ENCODE measurements around the gene POLD3.

GRCh38 chr11:74672332-74672955 is 80.1 kb downstream of the POLD3 start:
- no peak for TF ChIP-seq CTCF (IDR thresholded peaks at IDR 0.05; ENCODE audit: low read depth, low read length)
- TF ChIP-seq EZH2phosphoT487 (IDR thresholded peaks at IDR 0.05; ENCODE audit: low read depth), result no peak
